Measurements from ENCODE around the gene SPATA9.
A peak's percentile ranks its signal among the peaks of the same experiment; 100 is the strongest.

The SPATA9 gene

DNA sequence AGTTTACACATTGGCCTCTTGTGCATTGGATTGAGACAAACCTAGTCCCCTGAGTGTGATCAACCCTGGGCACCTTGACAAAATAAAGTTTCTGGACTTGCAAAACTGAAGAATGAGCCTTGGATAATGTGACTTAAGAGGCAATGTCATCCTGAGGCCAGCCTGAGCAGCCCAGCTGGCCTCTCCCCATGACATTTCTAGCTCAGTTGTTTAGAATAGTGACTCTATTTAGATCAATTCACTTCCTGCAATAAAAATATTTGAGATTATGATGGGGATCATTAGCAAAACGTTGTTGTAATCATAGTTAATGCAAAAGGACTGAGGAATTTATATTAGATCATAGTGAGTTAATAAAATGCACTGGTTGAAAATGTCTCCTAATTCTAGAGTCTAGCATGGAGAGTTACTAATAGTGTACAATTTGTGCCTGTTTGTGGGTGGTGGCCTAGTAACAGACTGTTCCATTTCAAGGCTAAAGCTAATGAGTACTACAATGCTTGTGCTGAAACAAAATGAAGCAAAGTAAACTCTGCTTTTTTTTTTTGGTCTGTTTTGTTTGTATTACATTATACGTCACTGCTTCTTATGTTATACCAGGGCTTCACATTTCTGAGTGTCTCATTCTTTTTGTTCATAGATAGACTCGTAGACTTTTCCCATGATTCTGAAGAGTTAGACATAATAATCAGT, 37.4 kb upstream of the SPATA9 start:
- H3K4me3 ChIP-seq (ENCODE audit: low read length), result no peak overlapping the region
- no peak overlapping the region for H3K4me2 ChIP-seq (ENCODE audit: low read length)
- no peaks in the 10 kb centered on the region for H3F3A ChIP-seq (ENCODE audit: control insufficient read depth, insufficient read depth)
- TF ChIP-seq EZH2phosphoT487 (IDR thresholded peaks at IDR 0.05; ENCODE audit: borderline replicate concordance, low read length) (no peak), CTCF (IDR thresholded peaks at IDR 0.05; ENCODE audit: low read depth, low read length, poor library complexity, severe bottlenecking) (no peak)
- H3K36me3 ChIP-seq (ENCODE audit: control insufficient read depth, low read length), result no peaks in the 10 kb centered on the region
- H4K20me1 ChIP-seq (ENCODE audit: control insufficient read depth, insufficient read depth, low read depth, low read length), result no peaks in the 10 kb centered on the region
- H3K27me3 ChIP-seq (ENCODE audit: control insufficient read depth, low read length), result no peaks in the 10 kb centered on the region
- no peak overlapping the region for H3K27ac ChIP-seq (ENCODE audit: low read depth, low read length)
- H3K9me3 ChIP-seq (ENCODE audit: control insufficient read depth, insufficient read depth, low read length), result no peaks in the 10 kb centered on the region
- peaks cover 12% of the 10 kb centered on the region for H3K4me1 ChIP-seq (ENCODE audit: control insufficient read depth, low read length)
- H3K9me2 ChIP-seq (replicated peaks; ENCODE audit: control insufficient read depth, low read length), result no peaks in the 10 kb centered on the region
- no peaks in the 10 kb centered on the region for H3K79me2 ChIP-seq (ENCODE audit: control insufficient read depth, low read length)

DNA sequence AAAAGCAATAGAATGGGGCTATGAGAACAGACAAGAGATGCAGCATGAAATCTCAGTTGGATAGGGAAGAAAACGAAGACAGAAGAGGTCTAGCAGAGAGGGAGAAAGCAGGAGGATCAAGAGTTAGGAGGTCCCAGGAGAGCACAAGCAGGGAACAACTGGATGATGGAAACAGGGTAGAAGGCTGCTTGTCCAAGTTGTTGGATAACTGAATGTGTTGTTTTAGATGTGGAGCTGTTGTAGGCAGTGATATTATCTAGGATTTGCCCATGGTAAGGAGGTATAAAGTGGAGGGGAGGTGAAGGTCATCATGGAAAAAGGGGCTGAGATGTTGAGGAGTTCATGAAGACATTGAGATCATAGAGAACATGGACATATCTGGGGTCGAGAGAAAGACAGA, 35.9 kb upstream of the SPATA9 start:
- H3K27ac ChIP-seq (ENCODE audit: low read depth, low read length), result no peak overlapping the region
- no peaks in the 10 kb centered on the region for H3K27me3 ChIP-seq (ENCODE audit: control insufficient read depth, low read length)
- no peaks in the 10 kb centered on the region for H3K79me2 ChIP-seq (ENCODE audit: control insufficient read depth, low read length)
- H3K4me3 ChIP-seq (ENCODE audit: low read length), result no peak overlapping the region
- H3K36me3 ChIP-seq (ENCODE audit: control insufficient read depth, low read length), result no peaks in the 10 kb centered on the region
- H3F3A ChIP-seq (ENCODE audit: control insufficient read depth, insufficient read depth), result no peaks in the 10 kb centered on the region
- H3K9me2 ChIP-seq (replicated peaks; ENCODE audit: control insufficient read depth, low read length), result no peaks in the 10 kb centered on the region
- no peaks in the 10 kb centered on the region for H4K20me1 ChIP-seq (ENCODE audit: control insufficient read depth, insufficient read depth, low read depth, low read length)
- peak overlapping the region; percentile 28; the same call in 1 of the 2 replicates for H3K4me2 ChIP-seq (ENCODE audit: low read length)
- TF ChIP-seq CTCF (IDR thresholded peaks at IDR 0.05; ENCODE audit: low read depth, low read length, poor library complexity, severe bottlenecking) (no peak), EZH2phosphoT487 (IDR thresholded peaks at IDR 0.05; ENCODE audit: borderline replicate concordance, low read length) (no peak)
- no peaks in the 10 kb centered on the region for H3K9me3 ChIP-seq (ENCODE audit: control insufficient read depth, insufficient read depth, low read length)
- peaks cover 12% of the 10 kb centered on the region for H3K4me1 ChIP-seq (ENCODE audit: control insufficient read depth, low read length)

- no peaks in the 10 kb centered on the region for H3K9me3 ChIP-seq (ENCODE audit: control insufficient read depth, insufficient read depth, low read length)
- no peak for TF ChIP-seq EZH2phosphoT487 (IDR thresholded peaks at IDR 0.05; ENCODE audit: borderline replicate concordance, low read length)
- no peak for TF ChIP-seq CTCF (IDR thresholded peaks at IDR 0.05; ENCODE audit: low read depth, low read length, poor library complexity, severe bottlenecking)
- H3K79me2 ChIP-seq (ENCODE audit: control insufficient read depth, low read length), result no peaks in the 10 kb centered on the region
- H3K9me2 ChIP-seq (replicated peaks; ENCODE audit: control insufficient read depth, low read length), result no peaks in the 10 kb centered on the region
- peaks cover 12% of the 10 kb centered on the region for H3K4me1 ChIP-seq (ENCODE audit: control insufficient read depth, low read length)
- no peaks in the 10 kb centered on the region for H3F3A ChIP-seq (ENCODE audit: control insufficient read depth, insufficient read depth)
- H3K27me3 ChIP-seq (ENCODE audit: control insufficient read depth, low read length), result no peaks in the 10 kb centered on the region
- H4K20me1 ChIP-seq (ENCODE audit: control insufficient read depth, insufficient read depth, low read depth, low read length), result no peaks in the 10 kb centered on the region
- H3K27ac ChIP-seq (ENCODE audit: low read depth, low read length), result no peak overlapping the region
- no peaks in the 10 kb centered on the region for H3K36me3 ChIP-seq (ENCODE audit: control insufficient read depth, low read length)
- peak overlapping the region; percentile 28 for H3K4me2 ChIP-seq (ENCODE audit: low read length)
- no peak overlapping the region for H3K4me3 ChIP-seq (ENCODE audit: low read length)
Observed at GRCh38 chr5:95718203-95718602, 35.4 kb upstream of the SPATA9 start.
